ENCODE data around the gene FOXRED1. TPM values are rescaled to one million over a fixed set of nuclear protein-coding genes. Genes with fewer than 3 reads are reported as not detected.

FOXRED1 gene
- total RNA-seq, 4 donors from 2014 or later, result 17.2 to 51.5 (median 24.7) TPM

GRCh38 chr11:126226334-126227084, 42.4 kb upstream of the FOXRED1 start:
- H3K36me3 ChIP-seq, result peaks cover 0 to 14% (median 0%) of the 10 kb centered on the region in 4 donors
- no peak overlapping the region for H3K27ac ChIP-seq
- intact Hi-C loops (cut with DNase I; ENCODE audit: low total_unique reads), result no loop called here
- no peak for DNase-seq
- no peaks in the 10 kb centered on the region for H3K27me3 ChIP-seq
- 84 to 95% methylated on average over 5 to 11 of the region's 15 CpGs for WGBS, 2 donors (ENCODE audit: low coverage in 1 of 2)
- no peaks in the 10 kb centered on the region for H3K9me3 ChIP-seq
- no peak for TF ChIP-seq CTCF (IDR thresholded peaks at IDR 0.05)
- no peak for TF ChIP-seq EP300 (IDR thresholded peaks at IDR 0.05; ENCODE audit: low read depth)
- TF ChIP-seq POLR2A (IDR thresholded peaks at IDR 0.05), result no peak
- TF ChIP-seq POLR2AphosphoS5 (IDR thresholded peaks at IDR 0.05), result no peak
- peaks cover 0 to 12% (median 4%) of the 10 kb centered on the region in 4 donors for H3K4me1 ChIP-seq
- in situ Hi-C loops (cut with MboI; ENCODE audit: low pct_ligation_motif_present in 1 of 4, low pct_unique_long_range_greater_than_20kb in 1 of 4, low sequenced_read_pairs in 3 of 4), result no loop called here
- H3K4me3 ChIP-seq, result no peak overlapping the region

GRCh38 chr11:126229858-126230540, 39.0 kb upstream of the FOXRED1 start:
- intact Hi-C loops (cut with DNase I; ENCODE audit: low total_unique reads) (no loop called here), in situ Hi-C loops (cut with MboI; ENCODE audit: low pct_ligation_motif_present in 1 of 4, low pct_unique_long_range_greater_than_20kb in 1 of 4, low sequenced_read_pairs in 3 of 4) (no loop called here)
- Histone ChIP-seq H3K9me3 (no peaks in the 10 kb centered on the region), H3K27ac (no peak overlapping the region), H3K27me3 (no peaks in the 10 kb centered on the region), H3K4me1 (peaks cover 0 to 21% (median 7%) of the 10 kb centered on the region in 4 donors), H3K4me3 (no peak overlapping the region), H3K36me3 (peaks cover 0 to 14% (median 0%) of the 10 kb centered on the region in 4 donors)
- no peak for TF ChIP-seq POLR2AphosphoS5 (IDR thresholded peaks at IDR 0.05)
- TF ChIP-seq POLR2A (IDR thresholded peaks at IDR 0.05), result no peak
- TF ChIP-seq EP300 (IDR thresholded peaks at IDR 0.05; ENCODE audit: low read depth), result no peak
- TF ChIP-seq CTCF (IDR thresholded peaks at IDR 0.05), result no peak
- no peak for DNase-seq
- 60 to 82% methylated on average over 3 of the region's 3 CpGs for WGBS, 2 donors (ENCODE audit: low coverage in 1 of 2)

GRCh38 chr11:126231725-126232459, 37.1 kb upstream of the FOXRED1 start:
- TF ChIP-seq POLR2A (IDR thresholded peaks at IDR 0.05) (no peak), POLR2AphosphoS5 (IDR thresholded peaks at IDR 0.05) (peak in 1 of 3 donors; percentile 13), CTCF (IDR thresholded peaks at IDR 0.05) (no peak)
- H3K36me3 ChIP-seq, result peaks cover 0 to 27% (median 6%) of the 10 kb centered on the region in 4 donors
- no peaks in the 10 kb centered on the region for H3K9me3 ChIP-seq
- peak overlapping the region in 1 of 4 donors; percentile 21 for H3K27ac ChIP-seq
- H3K4me1 ChIP-seq, result peaks cover 0 to 21% (median 7%) of the 10 kb centered on the region in 4 donors
- no peaks in the 10 kb centered on the region for H3K27me3 ChIP-seq
- in situ Hi-C loops (cut with MboI; ENCODE audit: low pct_ligation_motif_present in 1 of 4, low pct_unique_long_range_greater_than_20kb in 1 of 4, low sequenced_read_pairs in 3 of 4) (no loop called here), intact Hi-C loops (cut with DNase I; ENCODE audit: low total_unique reads) (no loop called here)
- 50 to 60% methylated on average over 6 of the region's 6 CpGs for WGBS, 2 donors (ENCODE audit: low coverage in 1 of 2)
- H3K4me3 ChIP-seq, result no peak overlapping the region
- no peak for DNase-seq

GRCh38 chr11:126232683-126233082, 36.3 kb upstream of the FOXRED1 start:
- DNase-seq, result no peak
- Histone ChIP-seq H3K9me3 (no peaks in the 10 kb centered on the region), H3K27ac (no peak overlapping the region), H3K4me1 (peaks cover 0 to 21% (median 7%) of the 10 kb centered on the region in 4 donors), H3K4me3 (no peak overlapping the region), H3K36me3 (peaks cover 0 to 27% (median 6%) of the 10 kb centered on the region in 4 donors), H3K27me3 (no peaks in the 10 kb centered on the region)
- intact Hi-C loops (cut with DNase I; ENCODE audit: low total_unique reads) (no loop called here), in situ Hi-C loops (cut with MboI; ENCODE audit: low pct_ligation_motif_present in 1 of 4, low pct_unique_long_range_greater_than_20kb in 1 of 4, low sequenced_read_pairs in 3 of 4) (no loop called here)
- WGBS, 2 donors (ENCODE audit: low coverage in 1 of 2), result 86 to 88% methylated on average over 3 of the region's 3 CpGs
- TF ChIP-seq EP300 (IDR thresholded peaks at IDR 0.05; ENCODE audit: low read depth), result no peak
- TF ChIP-seq CTCF (IDR thresholded peaks at IDR 0.05), result no peak
- no peak for TF ChIP-seq POLR2AphosphoS5 (IDR thresholded peaks at IDR 0.05)
- TF ChIP-seq POLR2A (IDR thresholded peaks at IDR 0.05), result no peak
